Measurements from ENCODE around the gene GMPR2.

DNA sequence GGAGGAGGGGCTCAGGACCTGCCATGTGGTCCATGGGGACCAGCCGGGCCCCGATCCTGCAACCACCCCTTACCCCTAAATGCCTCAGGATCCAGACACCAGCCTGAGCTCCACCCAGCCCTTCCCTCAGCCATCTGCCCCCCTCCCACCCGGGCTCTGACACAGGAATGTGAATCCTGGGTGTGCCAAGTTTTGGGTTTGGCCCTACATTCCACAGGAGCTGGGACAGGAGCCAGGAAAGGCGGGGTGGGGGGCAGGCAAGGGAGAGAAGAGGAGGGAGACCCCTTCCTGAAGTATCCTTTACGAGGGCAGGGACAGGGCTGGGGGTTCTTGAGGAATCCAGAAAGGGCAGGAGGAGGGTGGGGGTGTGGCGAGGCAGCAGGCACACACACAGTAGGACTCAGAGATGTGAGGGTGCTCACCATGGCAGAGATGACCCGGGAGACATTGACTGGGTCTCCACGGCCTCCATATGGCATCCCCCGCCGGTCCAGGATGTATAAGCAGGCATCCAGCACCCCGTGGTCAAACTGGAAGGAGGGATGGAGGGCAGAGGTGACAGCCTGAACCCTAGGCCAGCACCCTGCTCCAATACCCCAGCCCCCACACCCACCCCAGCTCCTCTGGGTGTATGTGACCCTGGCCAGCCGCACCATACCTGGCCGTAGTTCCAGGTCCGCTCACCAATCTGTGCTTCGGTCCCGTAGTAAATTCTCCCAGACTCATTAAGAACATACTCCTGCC lies 26.7 kb downstream of the GMPR2 start:
- TF ChIP-seq, protein P1, sequence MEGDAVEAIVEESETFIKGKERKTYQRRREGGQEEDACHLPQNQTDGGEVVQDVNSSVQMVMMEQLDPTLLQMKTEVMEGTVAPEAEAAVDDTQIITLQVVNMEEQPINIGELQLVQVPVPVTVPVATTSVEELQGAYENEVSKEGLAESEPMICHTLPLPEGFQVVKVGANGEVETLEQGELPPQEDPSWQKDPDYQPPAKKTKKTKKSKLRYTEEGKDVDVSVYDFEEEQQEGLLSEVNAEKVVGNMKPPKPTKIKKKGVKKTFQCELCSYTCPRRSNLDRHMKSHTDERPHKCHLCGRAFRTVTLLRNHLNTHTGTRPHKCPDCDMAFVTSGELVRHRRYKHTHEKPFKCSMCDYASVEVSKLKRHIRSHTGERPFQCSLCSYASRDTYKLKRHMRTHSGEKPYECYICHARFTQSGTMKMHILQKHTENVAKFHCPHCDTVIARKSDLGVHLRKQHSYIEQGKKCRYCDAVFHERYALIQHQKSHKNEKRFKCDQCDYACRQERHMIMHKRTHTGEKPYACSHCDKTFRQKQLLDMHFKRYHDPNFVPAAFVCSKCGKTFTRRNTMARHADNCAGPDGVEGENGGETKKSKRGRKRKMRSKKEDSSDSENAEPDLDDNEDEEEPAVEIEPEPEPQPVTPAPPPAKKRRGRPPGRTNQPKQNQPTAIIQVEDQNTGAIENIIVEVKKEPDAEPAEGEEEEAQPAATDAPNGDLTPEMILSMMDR (conservative IDR thresholded peaks at IDR 0.05; ENCODE audit: low read depth, low read length) = no peak
- TF ChIP-seq EZH2 (IDR thresholded peaks at IDR 0.05; ENCODE audit: borderline replicate concordance, low read depth, low read length, poor library complexity, severe bottlenecking) = no peak
